Right lobe of liver (tissue), 4 donors: ENCODE results near the gene CLASRP.

ENCODE experiments used
- POLR2A ChIP-seq: fragments of 450-650 bp; IDR thresholded peaks from one replicate; pipeline ENCODE4 v1.6.1; 2017; ENCODE audit warnings: antibody characterized with exemption, mild to moderate bottlenecking
- TF ChIP-seq, protein P1 (sequence below), 4 donors: fragments of 200-600 bp in 3 of 4; fragments of 450-650 bp in 1 of 4; IDR thresholded peaks; one replicate each; pipeline versions ENCODE4 v1.5.1 to v1.8.0; 2016 to 2022; ENCODE audit warnings: antibody characterized with exemption in 4 of 4, mild to moderate bottlenecking in 2 of 4
- donor health status: DM: no; HTN: no; CAD: no.
- donor health status: DM: no; HTN: no; CAD: no.
- donor health status: DM: no; HTN: yes; CAD: no.

DNA sequence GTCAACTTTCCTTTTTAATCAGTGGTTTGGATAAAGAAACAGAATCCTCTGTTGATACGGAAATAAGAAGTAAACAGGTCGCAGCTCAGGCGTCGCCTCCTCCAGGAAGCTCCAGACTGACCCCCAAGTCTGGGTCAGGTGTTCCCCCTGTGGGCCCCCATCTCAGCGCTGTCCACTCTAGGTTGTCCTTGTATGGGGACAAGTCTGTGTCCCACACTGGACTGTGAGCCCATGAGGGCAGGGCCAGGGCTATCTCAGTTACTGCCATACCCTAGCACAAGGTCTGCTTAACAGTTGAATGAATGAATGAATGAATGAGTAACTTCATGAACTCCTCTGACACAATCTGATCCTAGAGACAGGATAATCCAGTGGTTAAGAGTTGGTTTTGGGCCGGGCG lies 7.5 kb downstream of the CLASRP start:
- TF ChIP-seq, protein P1, sequence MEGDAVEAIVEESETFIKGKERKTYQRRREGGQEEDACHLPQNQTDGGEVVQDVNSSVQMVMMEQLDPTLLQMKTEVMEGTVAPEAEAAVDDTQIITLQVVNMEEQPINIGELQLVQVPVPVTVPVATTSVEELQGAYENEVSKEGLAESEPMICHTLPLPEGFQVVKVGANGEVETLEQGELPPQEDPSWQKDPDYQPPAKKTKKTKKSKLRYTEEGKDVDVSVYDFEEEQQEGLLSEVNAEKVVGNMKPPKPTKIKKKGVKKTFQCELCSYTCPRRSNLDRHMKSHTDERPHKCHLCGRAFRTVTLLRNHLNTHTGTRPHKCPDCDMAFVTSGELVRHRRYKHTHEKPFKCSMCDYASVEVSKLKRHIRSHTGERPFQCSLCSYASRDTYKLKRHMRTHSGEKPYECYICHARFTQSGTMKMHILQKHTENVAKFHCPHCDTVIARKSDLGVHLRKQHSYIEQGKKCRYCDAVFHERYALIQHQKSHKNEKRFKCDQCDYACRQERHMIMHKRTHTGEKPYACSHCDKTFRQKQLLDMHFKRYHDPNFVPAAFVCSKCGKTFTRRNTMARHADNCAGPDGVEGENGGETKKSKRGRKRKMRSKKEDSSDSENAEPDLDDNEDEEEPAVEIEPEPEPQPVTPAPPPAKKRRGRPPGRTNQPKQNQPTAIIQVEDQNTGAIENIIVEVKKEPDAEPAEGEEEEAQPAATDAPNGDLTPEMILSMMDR (IDR thresholded peaks at IDR 0.05): no peak
- TF ChIP-seq POLR2A: no peak
